Stimulated activated CD8-positive, alpha-beta memory T cell treated with anti-CD3 and anti-CD28 coated beads, Interleukin-2, amount 100 ng/mL, for 1 hour (primary cell): ENCODE data around the gene TBC1D4.

Experiments used
- DNase-seq, 2 donors: peaks; one replicate each; pipeline ENCODE4 v3.0.0-alpha.2; 2020; ENCODE audit warnings: low read depth in 2 of 2

The TBC1D4 gene

DNA sequence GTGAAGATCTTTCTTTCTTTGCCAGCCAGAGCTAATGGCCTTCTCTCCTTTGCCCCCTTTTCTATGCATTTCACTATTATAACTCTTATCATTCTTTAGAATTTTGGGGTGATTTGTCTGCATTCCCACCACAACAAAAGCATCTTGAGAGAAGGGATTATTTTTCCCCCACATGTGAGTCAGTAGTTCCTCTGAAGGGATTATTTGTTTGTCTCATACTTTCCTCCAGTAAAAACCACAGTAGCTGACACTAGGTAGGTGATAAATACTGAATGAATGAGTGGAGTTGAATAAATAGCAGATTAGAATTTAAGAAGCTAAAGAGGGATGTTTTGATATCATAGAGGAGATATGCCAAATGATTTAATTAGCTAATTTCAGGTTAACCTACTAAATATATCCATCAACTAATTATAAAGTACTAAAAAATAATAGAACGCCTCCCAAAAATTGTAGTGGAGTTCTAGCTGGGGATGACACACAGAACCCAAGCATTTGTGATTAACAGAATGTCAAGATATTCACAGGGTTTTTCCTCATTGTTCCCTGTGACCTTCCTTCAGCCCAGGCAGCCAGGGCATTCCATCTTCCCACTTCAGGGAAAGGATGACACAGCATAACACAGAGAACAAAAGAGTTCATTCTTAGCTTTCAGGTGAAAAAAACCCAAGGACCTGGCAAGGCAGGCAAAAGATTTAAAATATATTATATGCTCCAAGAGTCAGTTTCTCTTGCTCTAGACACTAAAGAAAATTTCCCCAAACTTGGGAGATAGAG is 3.5 kb upstream of the TBC1D4 start:
- no peak for DNase-seq

DNA sequence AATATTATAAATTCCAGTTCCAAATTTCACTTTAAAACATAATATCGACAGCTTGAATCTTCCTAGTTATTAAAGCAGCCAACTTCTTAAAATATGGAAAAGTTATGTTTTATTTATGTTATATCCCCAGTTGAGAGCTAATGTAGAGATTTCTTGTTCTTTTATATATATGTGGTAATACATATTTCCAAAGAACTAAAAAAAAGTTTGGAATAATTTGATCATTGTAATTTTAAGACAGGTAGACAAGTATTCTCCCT is 781 bp upstream of the TBC1D4 start:
- no peak for DNase-seq

DNA sequence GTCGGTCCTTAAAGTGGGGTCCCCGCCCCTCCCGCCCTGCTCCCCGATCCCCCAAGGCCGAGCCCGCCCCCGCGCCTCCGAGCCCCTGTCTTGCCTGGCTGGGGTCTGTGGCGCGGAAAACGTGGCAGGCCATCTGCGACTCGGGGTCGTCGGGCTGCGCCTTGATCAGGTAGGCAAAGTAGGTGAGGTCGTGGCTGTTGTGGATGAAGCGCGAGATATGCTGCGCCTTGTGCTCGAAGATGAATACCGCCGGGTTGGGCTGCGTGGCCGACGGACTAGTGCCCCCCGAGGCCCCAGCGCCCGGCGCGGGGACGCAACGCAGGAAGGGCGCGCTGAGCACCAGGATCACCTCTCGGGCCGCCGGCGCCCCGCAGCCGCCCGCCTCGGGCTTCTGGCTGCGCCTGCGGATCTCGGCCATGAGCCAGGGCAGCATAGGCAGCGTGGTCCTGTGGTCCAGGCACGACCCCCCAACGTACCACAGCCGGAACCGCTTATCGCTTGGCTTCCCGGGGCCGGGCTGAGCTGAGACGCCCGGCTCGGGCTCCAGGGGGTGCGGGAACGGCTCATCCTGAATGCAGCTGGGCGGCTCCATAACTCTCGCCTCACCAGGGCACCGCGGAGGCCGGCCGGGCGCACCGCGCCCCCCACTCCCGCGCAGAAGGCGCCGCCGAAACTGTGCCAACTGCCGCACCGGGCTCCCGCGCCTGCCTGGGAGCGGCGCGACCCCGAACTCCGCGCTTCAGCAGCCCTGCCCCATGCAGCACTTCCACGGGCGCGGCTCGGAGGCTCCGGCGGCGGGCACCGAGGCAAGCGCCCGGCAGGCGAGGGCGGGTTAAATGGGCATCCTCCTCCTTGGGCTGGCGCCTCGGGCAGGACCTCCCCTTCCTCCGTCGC is 546 bp downstream of the TBC1D4 start:
- DNase-seq: no peak

DNA sequence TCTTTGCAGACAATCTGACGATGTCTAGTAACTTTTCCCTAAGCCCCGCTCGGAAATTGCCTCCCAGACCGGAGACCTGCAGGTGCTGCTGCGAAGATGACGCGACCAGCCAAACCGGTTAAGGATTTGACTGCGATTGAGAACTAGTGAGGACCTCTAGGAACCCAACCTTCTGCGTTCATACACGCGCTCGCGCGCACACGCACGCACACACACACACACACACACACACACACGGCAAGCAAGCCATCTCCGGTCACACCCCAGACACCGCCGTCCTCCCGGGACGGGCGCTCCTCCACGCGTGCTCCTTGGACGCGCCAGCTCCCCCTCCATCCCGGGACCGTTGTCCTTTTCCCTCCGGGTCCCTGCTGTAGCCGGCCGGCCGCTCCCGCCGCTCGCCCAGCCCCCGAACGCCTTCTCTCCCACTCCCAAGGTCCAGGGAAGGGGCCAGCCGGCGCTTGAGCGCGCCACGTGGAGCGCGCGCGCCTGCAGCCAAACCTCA is 1.2 kb downstream of the TBC1D4 start:
- no peak for DNase-seq

DNA sequence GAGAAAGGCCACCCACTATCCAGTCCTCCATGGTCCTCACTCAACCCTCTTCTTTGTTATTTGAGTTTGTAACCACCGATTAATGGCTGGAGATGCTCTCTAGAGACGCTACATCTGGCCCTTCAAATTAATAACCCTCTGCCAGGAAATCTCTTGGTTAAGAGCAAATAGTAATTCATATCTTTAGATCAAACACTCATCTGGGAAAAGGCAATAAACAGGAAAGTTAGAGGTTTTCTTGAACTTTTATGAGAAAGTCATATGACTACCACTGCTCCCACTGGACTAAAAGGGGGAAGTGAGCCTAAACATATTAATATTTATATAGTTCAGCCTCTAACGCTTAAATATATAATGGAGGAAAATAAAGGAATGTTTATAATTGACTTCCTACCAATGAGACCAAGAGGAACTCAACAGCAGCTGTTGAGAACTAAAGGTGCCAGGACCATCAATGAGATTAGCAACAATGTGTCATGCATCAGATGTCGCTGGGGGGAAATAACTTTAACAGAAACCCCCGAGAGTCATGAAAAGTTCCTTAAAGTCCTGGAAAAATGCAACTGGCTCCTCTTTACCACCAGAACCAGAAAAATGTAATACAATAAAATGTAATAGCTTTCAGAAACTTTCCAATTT is 2.7 kb downstream of the TBC1D4 start:
- no peak for DNase-seq

DNA sequence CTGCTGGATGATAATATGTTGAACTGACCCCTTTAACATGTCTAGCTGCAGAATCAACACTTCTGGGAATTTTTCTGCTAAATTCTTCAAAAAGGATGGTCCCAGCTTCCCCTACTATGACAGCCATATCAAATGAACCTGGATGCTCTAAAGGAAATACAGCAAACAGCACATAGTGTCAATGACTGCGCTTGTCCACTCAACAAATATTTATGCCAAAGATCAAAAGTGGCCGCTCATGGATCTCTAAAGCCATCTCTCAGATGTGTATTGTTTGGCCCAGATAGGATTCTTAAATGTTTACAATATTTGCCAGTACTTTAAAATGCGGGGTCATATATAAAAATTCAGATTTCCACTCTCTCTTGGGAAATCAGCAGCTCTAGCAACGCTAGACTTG is 3.3 kb downstream of the TBC1D4 start:
- DNase-seq: no peak

DNA sequence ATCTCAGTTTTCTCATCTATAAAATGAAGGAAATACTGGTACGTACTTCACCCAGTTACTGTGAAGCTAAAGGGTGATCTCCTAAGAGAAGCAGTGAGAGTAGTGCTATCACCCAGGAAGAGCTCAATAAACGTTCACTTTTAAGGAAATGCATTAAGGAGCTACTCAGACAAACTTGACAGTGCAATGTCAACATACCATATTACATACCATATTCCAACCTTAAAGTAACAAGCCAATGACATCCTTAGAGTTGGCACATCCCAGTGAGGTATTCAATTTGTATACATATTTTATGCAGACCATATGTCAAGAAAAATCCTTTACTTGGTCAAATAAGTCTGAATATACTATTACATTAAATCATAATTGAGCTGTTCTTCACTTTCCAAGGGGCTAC is 7.0 kb downstream of the TBC1D4 start:
- no peak for DNase-seq

DNA sequence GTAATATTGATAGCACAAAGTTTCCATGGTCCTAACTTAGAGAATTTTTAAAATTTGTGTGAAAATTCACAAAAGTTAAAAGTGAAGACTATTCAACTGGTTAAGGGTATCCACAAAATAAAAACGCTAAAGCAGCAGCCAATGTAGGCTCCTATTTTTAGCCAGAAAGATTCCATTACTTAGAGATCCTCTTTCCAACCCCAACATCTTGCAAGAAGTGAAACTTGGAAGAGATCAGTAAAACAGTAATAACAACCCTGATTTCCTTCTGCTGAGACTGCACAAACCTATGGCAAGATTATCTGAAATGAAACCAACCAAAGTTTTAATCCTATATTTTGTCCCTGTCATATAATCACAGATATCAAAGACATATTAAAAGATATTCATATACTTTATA is 8.5 kb downstream of the TBC1D4 start:
- DNase-seq: no peak

DNA sequence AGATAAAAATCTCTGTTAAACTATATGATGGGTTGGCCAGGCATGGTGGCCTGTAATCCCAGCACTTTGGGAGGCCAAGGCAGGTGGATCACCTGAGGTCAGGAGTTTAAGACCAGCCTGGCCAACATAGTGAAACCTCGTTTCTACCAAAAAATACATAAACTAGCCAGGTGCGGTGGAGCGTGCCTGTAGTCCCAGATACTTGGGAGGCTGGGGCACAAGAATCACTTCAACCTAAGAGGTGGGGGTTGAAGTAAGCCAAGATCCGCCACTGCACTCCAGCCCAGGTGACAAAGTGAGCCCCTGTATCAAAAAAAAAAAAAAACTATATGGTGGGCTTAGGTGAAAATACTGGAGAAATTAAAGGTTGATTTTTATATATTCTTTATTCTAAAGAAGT is 11.3 kb downstream of the TBC1D4 start:
- DNase-seq: no peak

DNA sequence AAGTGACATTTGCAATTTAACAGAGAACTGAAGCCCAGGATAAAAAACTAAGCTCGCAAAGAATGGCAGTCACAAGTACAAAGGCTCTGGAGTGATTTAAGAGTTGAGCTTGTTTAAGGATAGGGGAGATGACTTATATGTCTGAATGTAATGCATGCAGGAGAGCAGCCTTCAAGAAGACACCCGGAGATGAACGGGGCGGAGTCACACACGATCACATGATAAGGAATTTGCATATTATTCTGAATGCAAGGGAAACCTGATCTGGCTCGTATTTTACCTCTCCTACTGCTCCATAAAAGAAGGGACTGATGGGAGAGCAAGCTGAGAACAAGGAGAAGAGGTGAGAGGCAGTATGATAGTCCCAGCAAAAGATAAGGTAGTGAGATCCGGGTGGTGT is 12.9 kb downstream of the TBC1D4 start:
- DNase-seq: no peak

DNA sequence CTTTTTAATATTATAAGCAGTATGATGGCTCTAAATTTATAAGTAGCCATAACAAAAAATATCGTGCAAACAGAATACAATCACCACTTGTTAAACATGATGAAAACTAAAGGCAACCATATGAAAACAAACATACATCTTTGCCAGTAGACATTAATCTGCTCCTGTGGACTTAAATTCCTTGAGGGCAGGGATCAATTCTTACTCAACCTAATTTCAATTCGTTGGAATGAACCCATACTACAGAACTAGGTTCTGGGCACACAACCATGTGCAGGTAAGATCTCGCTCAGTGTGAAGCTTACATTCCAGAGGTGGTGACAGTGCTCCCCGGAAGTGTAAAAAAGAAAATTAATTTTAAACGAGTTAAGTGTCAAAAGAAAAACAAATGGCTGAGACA is 13.4 kb downstream of the TBC1D4 start:
- DNase-seq: no peak

DNA sequence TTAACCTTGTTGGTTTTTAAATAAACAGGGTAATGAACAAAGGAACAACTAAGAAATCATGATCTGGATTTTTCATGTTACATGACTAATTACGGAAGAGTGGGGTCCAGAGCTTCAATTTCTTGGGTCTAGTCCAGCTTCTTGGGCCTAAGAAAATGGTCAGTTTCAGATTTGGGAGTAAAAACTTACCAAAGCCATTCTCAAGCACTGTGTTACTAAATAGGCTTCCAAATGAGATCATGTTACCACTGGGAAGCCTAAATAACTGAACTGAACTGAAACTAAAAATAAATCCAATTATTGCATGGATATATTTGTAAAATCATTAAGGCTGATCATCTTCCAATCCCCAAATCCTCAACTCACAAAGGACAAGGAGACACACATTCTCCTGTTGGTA is 13.9 kb downstream of the TBC1D4 start:
- DNase-seq: no peak

DNA sequence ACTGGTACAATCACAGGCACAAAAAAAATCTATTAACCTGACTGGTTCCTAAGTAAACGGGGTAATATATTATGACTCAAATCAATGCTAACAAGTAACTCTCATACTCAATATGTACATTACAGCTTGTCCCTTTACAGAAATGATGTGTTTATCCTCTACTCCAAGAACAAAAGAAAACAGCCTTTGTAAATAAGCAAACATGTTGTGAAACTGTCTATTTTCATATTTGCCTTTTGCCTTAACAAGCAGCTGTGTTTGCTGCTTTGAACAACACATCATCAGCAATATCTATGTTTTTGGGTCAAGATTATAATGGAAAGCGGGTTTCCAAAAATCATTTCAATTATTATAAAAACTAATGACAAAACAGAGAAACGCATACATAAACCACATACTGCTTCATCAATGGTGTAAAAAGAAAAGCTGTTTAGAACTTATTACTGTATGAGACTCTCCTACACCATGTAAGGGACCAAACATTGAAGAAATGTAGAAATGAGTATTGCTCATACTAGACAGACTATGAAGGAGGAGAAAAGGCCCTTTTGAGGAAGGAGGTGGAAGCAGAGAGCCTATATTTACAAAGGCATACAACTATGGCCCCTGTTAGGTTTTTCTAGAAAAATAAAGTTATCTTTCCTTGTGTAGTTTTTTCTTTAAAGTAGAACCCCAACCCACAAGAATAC is 14.8 kb downstream of the TBC1D4 start:
- DNase-seq: no peak

DNA sequence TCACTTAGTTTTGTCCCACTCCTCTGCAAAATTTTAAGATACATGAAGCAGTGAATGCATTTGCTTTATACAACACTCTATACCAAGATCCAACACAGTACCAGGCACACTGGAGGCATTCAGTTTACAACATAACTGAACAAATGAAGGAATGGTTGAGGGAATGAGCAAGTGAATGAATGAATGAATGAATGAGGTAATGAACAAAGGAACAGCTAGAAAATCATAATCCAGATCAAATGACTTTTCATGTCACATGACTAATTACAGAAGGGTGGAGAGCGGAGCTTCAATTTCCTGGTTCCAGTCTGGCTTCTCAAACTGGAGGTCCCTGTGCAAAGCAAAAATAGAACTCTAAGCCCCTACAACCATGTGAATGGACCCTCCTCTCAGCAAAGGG is 16.7 kb downstream of the TBC1D4 start:
- DNase-seq: no peak

DNA sequence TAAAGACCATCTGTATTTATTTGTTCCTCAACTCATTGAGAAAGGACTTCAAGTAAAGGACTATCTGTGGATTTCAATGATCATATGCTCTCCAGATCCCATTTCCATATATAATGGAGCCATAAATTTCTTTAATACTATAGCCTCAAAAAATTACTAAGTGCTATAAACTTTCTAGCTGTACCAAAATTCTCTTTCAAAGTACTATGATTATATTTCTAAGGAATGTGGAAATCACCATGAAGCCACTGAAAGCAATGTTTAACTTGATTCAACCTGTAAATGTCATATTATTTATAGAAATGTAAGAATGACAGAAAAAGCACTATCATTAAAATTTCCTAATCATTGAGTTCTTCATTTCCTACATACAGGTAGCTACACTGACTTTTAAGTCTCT is 20.7 kb downstream of the TBC1D4 start:
- no peak for DNase-seq

DNA sequence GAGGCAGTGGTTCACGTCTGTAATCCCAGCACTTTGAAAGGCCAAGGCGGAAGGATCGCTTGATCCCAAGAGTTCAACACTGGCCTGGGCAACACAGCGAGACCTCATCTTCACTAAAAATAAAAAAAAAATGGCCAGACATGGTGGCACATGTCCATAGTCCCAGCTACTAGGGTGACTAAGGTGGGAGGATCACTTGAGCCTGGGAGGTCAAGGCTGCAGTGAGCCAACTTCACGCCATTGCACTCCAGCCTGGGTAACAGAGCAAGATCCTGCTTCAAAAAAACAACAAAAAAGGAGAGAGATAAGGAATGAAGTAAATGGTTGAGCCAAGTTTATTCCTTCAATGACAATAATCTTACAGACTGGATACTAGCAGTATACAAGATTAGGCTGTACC is 21.3 kb downstream of the TBC1D4 start:
- DNase-seq: no peak

DNA sequence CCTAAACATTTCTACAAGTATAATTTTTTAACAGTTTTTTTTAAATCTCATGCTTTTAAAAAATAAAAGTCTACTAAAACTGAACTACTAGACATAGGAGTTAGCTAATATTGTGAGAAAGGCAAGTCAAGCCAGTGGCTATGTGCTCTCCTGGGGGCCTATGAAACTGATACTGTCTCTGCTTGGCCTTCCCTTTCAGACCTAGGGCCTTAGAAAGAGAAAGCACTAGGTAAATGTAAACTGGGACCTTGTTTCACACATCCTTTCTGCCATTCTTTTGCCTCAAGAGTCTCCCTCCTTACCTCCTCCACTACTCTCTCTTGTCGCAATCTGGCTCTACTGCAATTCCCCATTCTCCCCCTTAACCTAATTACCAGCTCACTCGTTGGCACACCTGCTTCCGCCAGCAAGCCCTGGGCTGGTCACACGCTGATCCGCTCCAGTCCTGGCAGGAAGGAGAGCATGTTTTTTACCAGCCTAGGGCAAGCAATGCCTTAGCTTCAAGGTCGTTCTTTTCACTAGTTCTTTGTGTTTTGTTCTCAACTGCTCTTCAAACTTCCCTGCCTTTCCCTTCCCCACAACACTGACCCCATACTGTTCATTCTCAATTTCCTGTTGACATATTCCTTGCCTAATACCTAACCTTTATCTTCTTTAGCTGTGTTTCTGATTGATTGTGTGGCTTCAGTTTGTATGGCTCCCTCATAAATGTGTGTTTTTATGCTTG is 23.1 kb downstream of the TBC1D4 start:
- DNase-seq: no peak

DNA sequence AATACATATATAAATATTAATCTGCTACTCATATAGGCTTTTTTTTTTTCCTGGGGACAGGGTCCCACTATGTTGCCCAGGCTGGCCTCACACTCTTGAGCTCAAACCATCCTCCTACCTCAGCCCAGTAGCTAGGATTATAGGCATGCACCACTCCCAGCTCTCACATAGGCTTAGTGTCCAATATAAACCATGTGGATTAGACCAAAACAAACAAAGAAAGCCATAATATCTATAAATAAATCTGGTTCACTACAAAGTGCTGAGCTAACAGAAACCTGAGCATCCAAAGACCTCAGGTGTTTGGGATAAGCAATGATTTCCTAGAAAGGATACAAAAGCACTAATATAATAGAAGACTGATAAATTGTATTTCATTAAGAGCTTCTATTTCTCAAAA is 26.0 kb downstream of the TBC1D4 start:
- DNase-seq: no peak

DNA sequence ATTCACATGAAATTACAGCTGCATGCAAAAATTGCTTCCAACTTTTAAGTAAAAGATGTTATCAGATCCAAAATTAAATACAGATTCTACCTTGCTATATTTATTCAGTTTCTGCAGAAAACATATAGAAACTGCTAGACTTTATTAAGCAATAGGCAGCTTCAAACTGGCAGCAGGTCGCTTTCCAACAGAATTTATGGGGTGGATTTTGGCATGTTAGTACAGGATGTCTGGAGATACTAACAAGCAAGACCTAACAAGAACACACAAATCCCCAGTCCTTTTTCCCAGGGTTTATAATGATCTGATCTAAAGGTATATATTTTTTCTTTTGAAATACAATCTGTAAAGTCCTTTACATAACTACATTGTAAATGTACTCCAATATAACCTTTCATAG is 27.5 kb downstream of the TBC1D4 start:
- no peak for DNase-seq

DNA sequence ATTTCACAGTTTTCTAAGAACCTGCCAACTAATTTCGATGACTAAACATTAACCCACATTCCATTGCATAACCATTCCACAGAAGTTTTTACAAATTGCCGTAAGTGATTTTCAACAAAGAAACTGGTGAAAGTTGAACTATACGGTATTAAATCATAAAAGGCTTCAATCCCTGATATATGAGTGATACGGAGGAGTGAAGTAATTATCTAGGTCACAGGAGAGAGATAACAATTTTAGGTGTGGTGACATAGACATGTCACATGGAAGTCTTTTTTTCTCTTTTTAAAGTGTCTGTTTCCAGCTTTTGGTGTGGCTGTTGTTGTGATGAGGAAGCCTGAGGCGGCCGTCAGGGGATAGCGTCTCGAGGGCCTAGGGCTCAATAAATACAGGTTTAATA is 29.4 kb downstream of the TBC1D4 start:
- DNase-seq: no peak

DNA sequence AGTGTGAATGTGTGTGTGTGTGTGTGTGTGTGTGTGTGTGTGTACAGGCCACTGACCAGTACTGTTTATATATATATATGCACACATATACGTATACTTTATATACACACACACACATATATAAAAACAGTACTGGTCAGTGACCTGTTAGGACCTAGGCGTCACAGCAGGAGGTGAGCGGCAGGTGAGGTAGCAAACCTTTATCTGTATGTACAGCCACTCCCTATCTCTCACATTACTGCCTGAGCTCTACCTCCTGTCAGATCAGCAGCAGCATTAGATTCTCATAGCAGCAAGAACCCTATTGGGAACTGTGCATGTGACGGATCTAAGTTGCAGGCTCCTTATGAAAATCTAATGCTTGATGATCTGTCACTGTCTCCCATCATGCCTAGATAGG is 34.5 kb downstream of the TBC1D4 start:
- DNase-seq: no peak

DNA sequence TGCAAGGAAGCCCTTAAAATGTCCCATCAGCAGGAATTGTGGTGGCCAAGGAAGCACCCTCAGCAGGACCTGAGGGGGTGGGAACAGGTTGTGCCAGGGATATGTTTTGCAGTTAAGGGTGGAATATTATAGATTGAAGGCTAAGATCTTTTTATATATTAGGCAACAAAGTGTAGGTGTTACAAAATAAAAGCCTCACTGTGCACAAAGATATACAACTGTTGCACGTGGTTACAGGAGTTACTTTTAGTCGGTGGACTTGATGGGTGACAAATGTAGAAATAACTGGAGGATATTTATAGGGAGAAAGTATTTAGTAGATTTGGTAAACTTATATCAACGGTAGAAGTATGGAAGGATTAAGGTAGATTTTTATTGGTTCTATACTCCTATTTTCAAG is 35.1 kb downstream of the TBC1D4 start:
- DNase-seq: no peak
